GM20431 (cell line): ENCODE results near the gene FPGT.
"Not testable (repeated sequence)": the region's sequence is repeated elsewhere in the genome, so short reads cannot be mapped to it uniquely, and the experiment has no call there.

Source experiments
- in situ Hi-C: fragments of 300-500 bp; cut with MseI, MboI; formaldehyde crosslinking; loops from one replicate; pipeline ENCODE4 v1.15.0; 2020; ENCODE audit warnings: low sequenced_read_pairs; ENCODE audit not compliant: unreplicated experiment

The FPGT gene

GRCh38 chr1:74253243-74253824 is 55.3 kb downstream of the FPGT start:
- in situ Hi-C loops, result not testable (repeated sequence)
